ENCODE measurements around the gene BAHCC1.

Gene BAHCC1

GRCh38 chr17:81494626-81495377 lies 99.5 kb downstream of the BAHCC1 start:
- peak; percentile 62 for DNase-seq (ENCODE audit: low read depth)
- TF ChIP-seq CTCF (conservative IDR thresholded peaks at IDR 0.05; ENCODE audit: low read depth, low read length): no peak
- no peak overlapping the region for H3K4me3 ChIP-seq (ENCODE audit: low read depth, low read length)

GRCh38 chr17:81498953-81499600 lies 103.8 kb downstream of the BAHCC1 start:
- DNase-seq (ENCODE audit: low read depth): no peak
- TF ChIP-seq CTCF (conservative IDR thresholded peaks at IDR 0.05; ENCODE audit: low read depth, low read length): no peak
- no peak overlapping the region for H3K4me3 ChIP-seq (ENCODE audit: low read depth, low read length)

GRCh38 chr17:81499601-81499970 lies 104.3 kb downstream of the BAHCC1 start:
- DNase-seq (ENCODE audit: low read depth): no peak
- H3K4me3 ChIP-seq (ENCODE audit: low read depth, low read length): no peak overlapping the region
- no peak for TF ChIP-seq CTCF (conservative IDR thresholded peaks at IDR 0.05; ENCODE audit: low read depth, low read length)

- DNase-seq (ENCODE audit: low read depth): peak; percentile 60
- TF ChIP-seq CTCF (conservative IDR thresholded peaks at IDR 0.05; ENCODE audit: low read depth, low read length): no peak
- H3K4me3 ChIP-seq (ENCODE audit: low read depth, low read length): no peak overlapping the region
Observed at GRCh38 chr17:81500047-81500446, 104.8 kb downstream of the BAHCC1 start.

GRCh38 chr17:81502471-81503017 lies 107.3 kb downstream of the BAHCC1 start:
- no peak for TF ChIP-seq CTCF (conservative IDR thresholded peaks at IDR 0.05; ENCODE audit: low read depth, low read length)
- no peak for DNase-seq (ENCODE audit: low read depth)

GRCh38 chr17:81503619-81504018 lies 108.4 kb downstream of the BAHCC1 start:
- no peak for DNase-seq (ENCODE audit: low read depth)
- no peak for TF ChIP-seq CTCF (conservative IDR thresholded peaks at IDR 0.05; ENCODE audit: low read depth, low read length)
- H3K4me3 ChIP-seq (ENCODE audit: low read depth, low read length): no peak overlapping the region

More at GRCh38 chr17:81502471-81503017, 107.3 kb downstream of the BAHCC1 start:
- H3K4me3 ChIP-seq (ENCODE audit: low read depth, low read length): no peak overlapping the region
